Stimulated activated CD8-positive, alpha-beta memory T cell treated with anti-CD3 and anti-CD28 coated beads, Interleukin-4, amount 100 ng/mL, for 48 hours (primary cell): Measurements from ENCODE around the gene GAGE10.

Experiments used
- DNase-seq: peaks from one replicate; pipeline ENCODE4 v3.0.0-alpha.2; 2020

Gene GAGE10

GRCh38 chrX:49303346-49303745 is at the start of gene GAGE10:
TSS of gene GAGE10 (plus strand) at chrX:49303646. CDS start at chrX:49304860, 1,214 bp downstream.
- DNase-seq, result no peak

GRCh38 chrX:49254639-49255038 is 48.8 kb upstream of the GAGE10 start:
- DNase-seq, result no peak

- DNase-seq, result no peak
Measured at GRCh38 chrX:49256268-49256995, 47.0 kb upstream of the GAGE10 start.

- no peak for DNase-seq
Measured at GRCh38 chrX:49257074-49257790, 46.2 kb upstream of the GAGE10 start.

GRCh38 chrX:49257846-49258748 is 45.3 kb upstream of the GAGE10 start:
- no peak for DNase-seq

GRCh38 chrX:49258749-49259124 is 44.7 kb upstream of the GAGE10 start:
- DNase-seq, result no peak

- no peak for DNase-seq
Measured at GRCh38 chrX:49260221-49260985, 43.0 kb upstream of the GAGE10 start.

GRCh38 chrX:49262603-49263002 is 40.8 kb upstream of the GAGE10 start:
- no peak for DNase-seq

- no peak for DNase-seq
Measured at GRCh38 chrX:49263631-49264030, 39.8 kb upstream of the GAGE10 start.

GRCh38 chrX:49264460-49264859 is 39.0 kb upstream of the GAGE10 start, which contains the start of gene FOXP3:
TSS of gene FOXP3 (minus strand) at chrX:49264710. CDS start at chrX:49258505, 6,205 bp downstream.
- DNase-seq, result no peak

- no peak for DNase-seq
Measured at GRCh38 chrX:49266523-49267445, 36.7 kb upstream of the GAGE10 start.

GRCh38 chrX:49268702-49269009 is 34.8 kb upstream of the GAGE10 start:
- DNase-seq, result no peak

- DNase-seq, result peak; percentile 93
Measured at GRCh38 chrX:49269010-49269766, 34.3 kb upstream of the GAGE10 start.

GRCh38 chrX:49269767-49270248 is 33.6 kb upstream of the GAGE10 start, which contains the start of gene PPP1R3F:
TSS of gene PPP1R3F (plus strand) at chrX:49269793. CDS start at chrX:49269870, 77 bp downstream.
- peak; percentile 52 for DNase-seq

- DNase-seq, result no peak
Measured at GRCh38 chrX:49270249-49270921, 33.1 kb upstream of the GAGE10 start.

GRCh38 chrX:49271341-49271740 is 32.1 kb upstream of the GAGE10 start:
- DNase-seq, result peak; percentile 43

GRCh38 chrX:49272421-49272820 is 31.0 kb upstream of the GAGE10 start:
- DNase-seq, result no peak

GRCh38 chrX:49273181-49273727 is 30.2 kb upstream of the GAGE10 start:
- peak; percentile 64 for DNase-seq

- DNase-seq, result no peak
Measured at GRCh38 chrX:49276207-49276606, 27.2 kb upstream of the GAGE10 start.
